ENCODE measurements around the gene HYAL1.

- TF ChIP-seq ZNF274 (IDR thresholded peaks at IDR 0.05; ENCODE audit: low read depth, low read length) (no peak), YY1 (IDR thresholded peaks at IDR 0.05; ENCODE audit: insufficient read depth, insufficient read length) (no peak), SUZ12 (IDR thresholded peaks at IDR 0.05; ENCODE audit: extremely low read depth, insufficient read depth, insufficient read length) (no peak)
These were observed 38.9 kb downstream of the HYAL1 start for GRCh38 chr3:50264383-50264963.

Data from NT2/D1 (cell line).